Medulla oblongata (tissue), 1 donor: ENCODE measurements around the gene PLCB3.

Experiments
- DNase-seq: peaks from one replicate; pipeline ENCODE4 v3.0.0-alpha.2; 2015; ENCODE audit errors: extremely low spot score

Gene PLCB3

DNA sequence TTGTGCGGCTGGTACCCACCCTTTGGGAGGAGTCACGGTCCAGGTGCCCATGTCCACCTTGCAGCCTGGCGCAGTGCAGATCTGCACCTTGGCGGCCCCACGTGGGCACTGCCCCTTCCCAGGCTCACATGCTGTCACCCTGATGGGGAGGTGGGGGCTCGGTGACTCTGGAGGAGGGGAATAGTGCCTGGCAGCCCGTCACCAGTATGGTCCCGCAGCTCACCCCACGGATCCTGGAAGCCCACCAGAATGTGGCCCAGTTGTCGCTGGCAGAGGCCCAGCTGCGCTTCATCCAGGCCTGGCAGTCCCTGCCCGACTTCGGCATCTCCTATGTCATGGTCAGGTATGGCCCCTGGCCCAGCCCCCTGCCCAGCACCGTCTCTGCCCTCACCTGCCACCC lies 30.5 kb upstream of the PLCB3 start:
- DNase-seq, result no peak

DNA sequence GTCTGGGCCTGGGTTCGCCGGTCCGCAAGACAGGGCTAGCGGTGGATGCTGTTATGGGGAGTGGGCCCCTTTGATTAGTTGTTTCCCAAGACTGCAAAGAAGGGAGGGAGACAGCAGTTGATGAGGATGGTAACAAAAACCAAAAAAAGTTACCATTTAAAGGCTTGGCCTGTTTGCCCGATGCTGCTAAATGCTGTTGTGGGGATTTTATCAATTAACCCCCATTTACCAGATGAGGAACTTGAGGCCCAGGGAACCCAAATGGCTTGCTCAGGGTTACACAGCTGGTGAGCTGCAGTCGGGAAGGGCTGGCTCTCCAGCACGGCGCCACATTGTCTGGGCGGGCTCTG lies 28.7 kb upstream of the PLCB3 start:
- DNase-seq, result no peak

GRCh38 chr11:64223001-64223651 lies 28.2 kb upstream of the PLCB3 start:
- no peak for DNase-seq

GRCh38 chr11:64224151-64224890 lies 27.0 kb upstream of the PLCB3 start:
- no peak for DNase-seq

- DNase-seq, result no peak
Measured at GRCh38 chr11:64224891-64225607, 26.3 kb upstream of the PLCB3 start.

GRCh38 chr11:64225608-64226506 lies 25.5 kb upstream of the PLCB3 start, which contains the start of the genes NUDT22 and TRPT1:
Gene NUDT22 (plus strand): TSS chr11:64226274. CDS start chr11:64226653, 379 bp downstream.
Gene TRPT1 (minus strand): TSS chr11:64226186. CDS start chr11:64225860, 326 bp downstream.
- peak; percentile 91 for DNase-seq

- peak; percentile 57 for DNase-seq
Measured at GRCh38 chr11:64226507-64227051, 24.8 kb upstream of the PLCB3 start.

DNA sequence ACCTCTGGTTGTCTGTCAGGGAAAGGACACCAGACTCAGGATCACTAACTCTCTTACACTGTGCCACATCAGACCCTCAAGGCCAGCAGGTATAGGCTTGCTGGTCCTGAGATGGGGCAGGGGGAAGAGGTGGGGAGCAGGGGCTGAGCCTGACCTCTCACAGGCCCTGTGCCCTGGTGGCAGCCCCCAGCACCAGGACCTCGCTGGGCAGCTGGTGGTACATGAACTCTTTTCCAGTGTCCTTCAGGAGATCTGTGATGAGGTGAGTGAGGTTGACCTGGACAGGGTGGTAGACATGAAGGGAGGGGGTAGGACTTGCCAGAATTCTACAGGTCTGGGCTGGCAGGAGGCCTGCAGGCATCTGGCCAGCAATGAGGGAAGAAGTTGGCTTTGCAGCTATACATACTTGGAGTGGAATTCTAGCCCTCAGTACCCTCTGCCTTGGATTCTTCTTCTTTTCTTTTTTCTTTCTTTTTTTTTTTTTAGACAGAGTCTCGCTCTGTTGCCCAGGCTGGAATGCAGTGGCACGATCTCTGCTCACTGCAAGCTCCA lies 23.8 kb upstream of the PLCB3 start:
- no peak for DNase-seq

- DNase-seq, result no peak
Measured at GRCh38 chr11:64229090-64229743, 22.1 kb upstream of the PLCB3 start.

- no peak for DNase-seq
Measured at GRCh38 chr11:64229744-64230170, 21.6 kb upstream of the PLCB3 start.

- DNase-seq, result peak; percentile 95
Measured at GRCh38 chr11:64230171-64230984, 21.0 kb upstream of the PLCB3 start, which contains the start of gene DNAJC4. Gene DNAJC4 (plus strand): TSS chr11:64230548. CDS start chr11:64230855, 307 bp downstream.

GRCh38 chr11:64230985-64231365 lies 20.4 kb upstream of the PLCB3 start:
- DNase-seq, result no peak

DNA sequence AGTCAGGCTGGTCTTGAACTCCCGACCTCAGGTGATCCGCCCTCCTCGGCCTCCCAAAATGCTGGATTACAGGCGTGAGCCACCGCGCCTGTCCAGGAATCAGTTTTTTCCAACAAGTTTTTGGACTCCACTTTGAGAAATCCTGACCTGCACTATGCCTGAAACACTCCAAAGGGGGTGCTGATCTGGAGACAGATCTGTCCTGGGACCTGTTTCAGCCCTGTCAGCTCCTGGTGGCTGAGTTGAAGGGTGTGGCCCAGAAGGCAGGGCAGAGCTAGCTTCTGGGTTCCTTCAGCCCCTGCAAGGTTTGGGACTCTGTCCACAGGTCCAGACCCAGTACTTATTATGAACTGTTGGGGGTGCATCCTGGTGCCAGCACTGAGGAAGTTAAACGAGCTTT lies 19.8 kb upstream of the PLCB3 start:
- no peak for DNase-seq

- no peak for DNase-seq
Measured at GRCh38 chr11:64232182-64232966, 19.0 kb upstream of the PLCB3 start.

DNA sequence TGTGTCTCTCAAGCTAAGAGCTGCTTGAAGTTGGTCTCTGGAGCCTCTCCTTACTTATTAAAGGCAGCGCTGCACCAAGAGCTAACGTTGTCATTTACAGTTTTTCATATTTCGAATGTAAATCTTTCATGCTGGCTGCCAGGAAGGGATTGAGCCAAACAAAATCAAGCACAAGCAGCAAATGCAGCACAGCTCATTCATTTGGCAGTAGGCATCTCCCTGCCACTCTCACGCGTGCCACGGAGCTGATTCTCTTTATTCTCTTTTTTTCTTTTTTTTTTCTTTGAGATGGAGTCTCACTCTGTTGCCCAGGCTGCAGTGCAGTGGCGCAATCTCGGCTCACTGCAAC lies 18.4 kb upstream of the PLCB3 start:
- DNase-seq, result no peak

DNA sequence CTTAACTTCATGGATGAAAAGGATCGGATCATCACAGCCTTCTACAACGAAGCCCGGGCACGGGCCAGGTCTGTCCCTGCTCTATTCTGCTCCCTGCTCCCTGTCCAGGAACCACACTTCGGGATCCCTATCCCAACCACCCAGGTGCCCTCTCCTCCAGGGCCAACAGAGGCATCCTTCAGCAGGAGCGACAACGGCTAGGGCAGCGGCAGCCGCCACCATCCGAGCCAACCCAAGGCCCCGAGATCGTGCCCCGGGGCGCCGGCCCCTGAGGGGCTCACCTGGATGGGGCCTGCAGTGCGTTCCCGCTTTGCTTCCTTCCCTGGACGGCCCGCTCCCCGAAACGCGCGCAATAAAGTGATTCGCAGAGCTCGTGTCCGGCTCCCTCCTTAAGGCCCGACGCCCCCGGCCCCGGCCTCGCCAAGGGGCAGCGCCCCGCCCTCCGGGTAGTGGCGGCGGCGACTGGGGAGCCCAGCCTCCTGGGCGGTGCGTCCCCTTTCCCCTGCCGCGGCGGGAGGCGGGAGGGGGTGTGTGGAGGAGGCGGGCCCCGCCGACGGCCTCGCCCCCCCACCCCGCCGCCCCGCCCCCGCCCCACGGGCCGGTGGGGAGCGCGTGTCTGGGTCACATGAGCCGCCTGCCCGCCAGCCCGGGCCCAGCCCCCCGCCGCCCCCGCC lies 17.3 kb upstream of the PLCB3 start, which contains the start of gene VEGFB:
Gene VEGFB, plus strand, starts transcription at position 672 of the 674 bp plus-strand sequence. CDS start 250 bp downstream, outside the sequence.
- DNase-seq, result peak; percentile 82

DNA sequence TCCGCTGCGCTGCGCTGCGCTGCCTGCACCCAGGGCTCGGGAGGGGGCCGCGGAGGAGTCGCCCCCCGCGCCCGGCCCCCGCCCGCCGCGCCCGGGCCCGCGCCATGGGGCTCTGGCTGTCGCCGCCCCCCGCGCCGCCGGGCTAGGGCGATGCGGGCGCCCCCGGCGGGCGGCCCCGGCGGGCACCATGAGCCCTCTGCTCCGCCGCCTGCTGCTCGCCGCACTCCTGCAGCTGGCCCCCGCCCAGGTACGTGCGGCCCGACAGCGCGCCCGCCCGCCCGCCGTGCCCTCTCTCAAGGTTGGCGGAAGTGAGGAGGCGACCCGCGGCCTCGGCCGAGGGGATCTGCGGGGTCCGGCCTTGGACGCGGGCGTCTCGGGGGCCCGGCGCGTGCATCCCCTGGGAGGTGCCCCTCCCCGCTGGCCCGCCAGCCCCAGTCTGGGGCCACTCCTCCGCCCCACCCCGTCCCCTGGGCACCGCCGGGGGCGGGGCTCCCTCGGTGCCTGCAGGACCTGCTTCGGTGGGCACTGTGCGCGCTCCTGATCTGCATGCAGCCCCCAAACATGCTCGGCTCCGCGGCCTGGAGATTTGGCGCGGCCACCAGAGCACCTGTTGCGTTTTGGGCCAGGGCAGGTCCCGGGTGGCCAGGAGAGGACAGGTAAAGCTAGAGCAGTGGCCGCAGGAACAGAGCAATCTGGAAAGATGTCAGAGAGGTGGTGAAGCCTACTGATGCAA lies 16.5 kb upstream of the PLCB3 start:
- peak; percentile 48 for DNase-seq
